AG04449 (cell line): Measurements from ENCODE around the gene CLMP.

Experiments used
- CTCF ChIA-PET: fragments of 350-600 bp; formaldehyde crosslinking; extraction: SDS; loops from one replicate; lab custom pipeline; 2021; ENCODE audit warnings: antibody characterized with exemption; lab: Yijun Ruan, JAX
- POLR2A ChIA-PET: fragments of 400-600, 350-600 bp; formaldehyde crosslinking; extraction: SDS; loops from one replicate; lab custom pipeline; 2020; ENCODE audit warnings: antibody characterized with exemption, inconsistent platforms; lab: Yijun Ruan, JAX
- DNase-seq: peaks from one replicate; pipeline ENCODE4 v3.0.0-alpha.2; 2010; ENCODE audit warnings: low read depth, low spot score
- H3K4me3 ChIP-seq: 2 replicates; pipeline ENCODE4 v1.5.1; 2011; ENCODE audit warnings: low read depth, mild to moderate bottlenecking, control low read depth, low read length
- TF ChIP-seq, protein P1 (sequence below): IDR thresholded peaks from one replicate; pipeline ENCODE4 v1.5.1; 2011; ENCODE audit warnings: mild to moderate bottlenecking, moderate library complexity, low read length, control low read depth, inconsistent platforms; ENCODE audit not compliant: insufficient read depth; ENCODE audit errors: missing control alignments

The CLMP gene

DNA sequence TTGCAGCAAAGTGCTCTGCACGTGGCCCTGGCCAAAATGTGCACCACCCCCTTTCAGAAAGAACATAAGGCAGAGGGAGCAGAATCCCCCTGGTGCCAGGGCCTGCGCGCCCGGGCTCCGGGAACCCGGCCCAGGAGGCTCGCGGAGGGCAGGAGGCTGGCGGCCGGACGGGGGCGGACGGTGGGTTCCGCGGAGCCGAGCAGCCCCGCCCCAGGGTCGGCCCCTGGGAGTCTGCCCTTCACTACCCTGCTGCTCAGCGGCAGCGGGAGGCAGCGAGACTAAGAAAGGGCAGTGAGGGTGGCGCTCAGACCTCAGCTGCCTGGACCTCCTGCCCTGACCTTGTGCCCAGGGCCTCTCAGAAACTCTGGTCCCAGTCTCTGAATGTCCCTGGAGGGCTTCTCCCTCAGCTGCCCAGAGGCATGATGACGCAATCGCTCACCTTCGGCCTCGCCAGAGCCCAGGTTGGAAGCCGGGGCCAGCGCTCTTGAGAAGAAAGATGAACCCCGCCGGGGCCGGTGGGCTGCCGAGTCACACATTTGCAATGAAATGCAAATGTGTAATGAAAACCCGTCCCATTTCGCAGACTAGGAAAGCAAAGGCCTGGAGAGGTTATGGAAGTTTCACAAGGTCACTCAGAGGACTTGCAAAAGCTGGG, 1.1 kb upstream of the CLMP start:
- ChIA-PET POLR2A (interaction anchor here (1.8 kb wide), 1 partner anchor 23 kb away, joined by 7 read pairs; no protein-coding TSS in a partner anchor), CTCF (no interaction called here)
- peak overlapping the region; percentile 85 for H3K4me3 ChIP-seq
- no peak for DNase-seq
- TF ChIP-seq, protein P1, sequence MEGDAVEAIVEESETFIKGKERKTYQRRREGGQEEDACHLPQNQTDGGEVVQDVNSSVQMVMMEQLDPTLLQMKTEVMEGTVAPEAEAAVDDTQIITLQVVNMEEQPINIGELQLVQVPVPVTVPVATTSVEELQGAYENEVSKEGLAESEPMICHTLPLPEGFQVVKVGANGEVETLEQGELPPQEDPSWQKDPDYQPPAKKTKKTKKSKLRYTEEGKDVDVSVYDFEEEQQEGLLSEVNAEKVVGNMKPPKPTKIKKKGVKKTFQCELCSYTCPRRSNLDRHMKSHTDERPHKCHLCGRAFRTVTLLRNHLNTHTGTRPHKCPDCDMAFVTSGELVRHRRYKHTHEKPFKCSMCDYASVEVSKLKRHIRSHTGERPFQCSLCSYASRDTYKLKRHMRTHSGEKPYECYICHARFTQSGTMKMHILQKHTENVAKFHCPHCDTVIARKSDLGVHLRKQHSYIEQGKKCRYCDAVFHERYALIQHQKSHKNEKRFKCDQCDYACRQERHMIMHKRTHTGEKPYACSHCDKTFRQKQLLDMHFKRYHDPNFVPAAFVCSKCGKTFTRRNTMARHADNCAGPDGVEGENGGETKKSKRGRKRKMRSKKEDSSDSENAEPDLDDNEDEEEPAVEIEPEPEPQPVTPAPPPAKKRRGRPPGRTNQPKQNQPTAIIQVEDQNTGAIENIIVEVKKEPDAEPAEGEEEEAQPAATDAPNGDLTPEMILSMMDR = no peak

DNA sequence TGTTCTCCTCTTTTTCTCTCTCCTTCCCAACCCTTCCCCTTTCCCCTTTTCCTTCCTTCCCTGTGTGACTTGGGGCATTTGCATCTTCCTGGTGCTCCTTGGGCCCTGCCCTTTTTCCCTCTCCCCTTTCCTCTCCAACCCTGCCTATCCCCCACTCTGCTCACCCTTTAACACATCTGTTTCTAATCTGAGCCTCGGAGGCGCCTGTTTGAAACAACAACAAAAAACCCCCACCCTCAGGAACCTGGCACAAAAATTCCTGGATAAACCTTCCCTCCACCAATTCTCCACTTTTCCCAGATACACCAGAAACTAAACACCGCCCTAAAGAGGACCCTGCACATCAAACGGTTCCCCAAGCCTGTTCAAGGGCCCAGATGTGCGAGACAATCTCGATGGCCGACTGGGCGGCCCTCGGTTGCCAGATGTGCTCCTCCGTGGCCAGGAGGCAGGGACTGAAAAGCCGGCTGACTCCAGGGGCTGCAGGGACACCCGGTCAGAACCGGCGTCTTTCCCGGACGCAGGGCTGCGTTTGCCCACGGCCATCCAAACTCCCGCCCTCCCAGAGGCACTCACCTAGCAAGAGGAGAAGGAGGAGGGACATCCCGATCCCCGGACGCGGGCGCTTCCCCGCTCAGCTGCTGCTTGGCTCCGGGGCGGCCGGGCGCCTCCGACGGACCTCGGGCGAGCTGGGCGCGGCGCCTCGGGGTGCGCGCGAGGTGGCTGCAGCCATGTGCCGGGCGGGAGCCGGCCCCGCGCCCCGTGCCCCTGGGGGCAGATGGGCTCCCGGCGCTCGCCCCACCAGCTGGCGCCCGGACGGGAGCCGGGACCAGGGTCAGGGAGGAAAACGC, 486 bp downstream of the CLMP start:
- TF ChIP-seq, protein P1 = no peak
- ChIA-PET CTCF (interaction anchor here (1.1 to 1.7 kb wide), 3 partner anchors 12 to 83 kb away, joined by 3 to 6 read pairs (median 3); no protein-coding TSS in a partner anchor), POLR2A (interaction anchor here (1.0 to 1.8 kb wide), 5 partner anchors 8 to 57 kb away, joined by 3 to 7 read pairs (median 4); no protein-coding TSS in a partner anchor)
- H3K4me3 ChIP-seq = peak overlapping the region; percentile 85
- no peak for DNase-seq

DNA sequence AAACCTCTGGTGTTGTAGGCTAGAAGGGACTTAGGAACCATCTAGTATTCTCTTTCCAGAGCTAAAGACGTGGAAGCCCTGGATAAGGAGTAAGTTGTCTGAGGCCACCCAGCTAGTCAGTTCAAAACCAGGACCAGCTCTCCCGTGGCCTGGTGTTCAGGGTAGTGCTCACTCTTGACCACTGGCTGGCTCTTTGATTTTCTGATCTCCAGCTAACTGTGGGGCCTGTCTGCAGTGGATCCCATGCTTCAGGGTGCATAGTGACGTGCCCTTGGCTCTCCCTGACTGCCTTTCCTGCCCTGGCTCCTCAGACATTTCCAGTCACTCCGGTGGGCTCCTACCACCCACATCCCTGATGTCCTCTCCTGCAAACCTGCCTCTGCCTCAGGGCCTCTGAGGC, 1.3 kb downstream of the CLMP start:
- TF ChIP-seq, protein P1 = no peak
- ChIA-PET CTCF (interaction anchor here (1.0 to 1.7 kb wide), 6 partner anchors 9 to 91 kb away, joined by 3 to 7 read pairs (median 6); no protein-coding TSS in a partner anchor), POLR2A (interaction anchor here (0.6 to 1.3 kb wide), 6 partner anchors 9 to 131 kb away, joined by 3 to 4 read pairs (median 4); partner anchors contain the start of gene HSPA8)
- no peak for DNase-seq
- H3K4me3 ChIP-seq = peak overlapping the region; percentile 85

DNA sequence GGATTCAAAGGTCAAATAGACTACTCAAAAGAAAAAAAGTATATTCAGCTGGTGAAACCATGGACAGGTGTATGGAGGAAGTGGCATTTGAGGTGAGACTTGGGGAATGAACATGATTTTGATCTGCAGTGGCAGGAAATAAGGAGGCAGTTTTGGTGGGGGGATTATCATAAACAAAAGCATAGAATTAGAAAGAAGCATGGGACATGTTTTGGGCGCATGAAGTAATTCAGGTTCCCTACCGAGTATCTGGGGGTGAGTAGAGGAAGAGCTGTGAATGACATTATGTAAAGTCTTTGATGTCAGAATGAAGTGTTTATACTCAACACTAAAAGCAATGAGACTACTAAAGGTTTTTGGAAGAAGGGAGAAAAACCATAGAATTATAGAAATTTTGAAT, 3.1 kb downstream of the CLMP start:
- POLR2A ChIA-PET = no interaction called here
- CTCF ChIA-PET = interaction anchor here (0.6 to 5.2 kb wide), 9 partner anchors 11 to 595 kb away, joined by 3 to 31 read pairs (median 4); no protein-coding TSS in a partner anchor
- H3K4me3 ChIP-seq = no peak overlapping the region

DNA sequence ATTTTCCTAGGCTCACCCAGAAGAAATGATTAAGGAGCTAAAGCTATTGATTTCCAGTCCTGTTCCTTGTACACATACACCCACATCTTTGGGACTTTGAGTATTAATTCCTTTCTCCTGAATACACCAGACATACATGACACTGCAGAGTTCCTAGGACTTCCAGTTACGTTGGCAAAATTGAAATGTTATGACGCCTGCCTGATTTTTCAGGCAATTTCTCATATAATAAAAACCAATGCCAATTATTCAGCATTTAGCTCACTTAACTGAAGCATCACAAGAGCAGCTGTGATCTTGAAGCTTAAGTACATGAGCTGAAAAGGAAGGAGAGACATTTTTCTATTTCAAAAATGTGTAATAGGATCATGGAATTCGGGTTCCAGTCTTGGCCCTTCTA, 4.5 kb downstream of the CLMP start:
- CTCF ChIA-PET = interaction anchor here (1.0 to 5.2 kb wide), 6 partner anchors 11 to 97 kb away, joined by 3 to 31 read pairs (median 4); no protein-coding TSS in a partner anchor
- no peak for DNase-seq
- TF ChIP-seq, protein P1 = no peak
- POLR2A ChIA-PET = interaction anchor here (1.0 to 1.3 kb wide), 4 partner anchors 14 to 128 kb away, joined by 3 to 5 read pairs (median 3); partner anchors contain the start of gene HSPA8
- no peak overlapping the region; the same call in 1 of the 2 replicates for H3K4me3 ChIP-seq

More for the DNA sequence above, 3.1 kb downstream of the CLMP start:
- TF ChIP-seq, protein P1 = no peak
- no peak for DNase-seq
